GM06990 (cell line): ENCODE measurements around the gene HSPBP1.
A peak's percentile ranks its signal among the peaks of the same experiment; 100 is the strongest.

Experiments
- DNase-seq: peaks from one replicate; pipeline ENCODE4 v3.0.0-alpha.2; 2011; ENCODE audit not compliant: insufficient read length; ENCODE audit errors: extremely low read depth
- H3K27me3 ChIP-seq: replicated peaks from 2 replicates; pipeline ENCODE4 v1.6.0; 2011; ENCODE audit warnings: low read length; ENCODE audit not compliant: control insufficient read depth, insufficient read depth
- H3K36me3 ChIP-seq: 2 replicates; pipeline ENCODE4 v1.5.1; 2011; ENCODE audit warnings: low read length; ENCODE audit not compliant: control insufficient read depth, insufficient read depth
- H3K4me3 ChIP-seq: replicated peaks from 2 replicates; pipeline ENCODE4 v1.5.1; 2011; ENCODE audit warnings: low read depth, mild to moderate bottlenecking, control low read depth, low read length
- CTCF ChIP-seq: IDR thresholded peaks from 2 replicates; pipeline ENCODE4 v1.5.1; 2011; ENCODE audit warnings: low read length, control low read depth, mild to moderate bottlenecking, inconsistent platforms; ENCODE audit not compliant: insufficient read depth, poor library complexity, severe bottlenecking

Gene HSPBP1

GRCh38 chr19:55304980-55305379, 25.1 kb upstream of the HSPBP1 start:
- TF ChIP-seq CTCF: no peak
- H3K36me3 ChIP-seq: no peaks in the 10 kb centered on the region
- no peak overlapping the region for H3K4me3 ChIP-seq
- H3K27me3 ChIP-seq: no peaks in the 10 kb centered on the region
- no peak for DNase-seq

- no peaks in the 10 kb centered on the region for H3K36me3 ChIP-seq
- no peak for DNase-seq
- no peak for TF ChIP-seq CTCF
- H3K27me3 ChIP-seq: no peaks in the 10 kb centered on the region
- H3K4me3 ChIP-seq: no peak overlapping the region
Measured at GRCh38 chr19:55304279-55304978, 24.5 kb upstream of the HSPBP1 start.

GRCh38 chr19:55303477-55303876, 23.6 kb upstream of the HSPBP1 start:
- TF ChIP-seq CTCF: no peak
- Histone ChIP-seq H3K27me3 (no peaks in the 10 kb centered on the region), H3K4me3 (no peak overlapping the region), H3K36me3 (no peaks in the 10 kb centered on the region)
- DNase-seq: no peak

GRCh38 chr19:55302318-55302703, 22.4 kb upstream of the HSPBP1 start:
- Histone ChIP-seq H3K4me3 (peak overlapping the region; percentile 63), H3K36me3 (no peaks in the 10 kb centered on the region)
- no peak for TF ChIP-seq CTCF

GRCh38 chr19:55301459-55302317, 21.8 kb upstream of the HSPBP1 start:
- Histone ChIP-seq H3K27me3 (no peaks in the 10 kb centered on the region), H3K36me3 (no peaks in the 10 kb centered on the region), H3K4me3 (peak overlapping the region; percentile 63)
- peak; percentile 94 for TF ChIP-seq CTCF
- peak; percentile 86 for DNase-seq

More at GRCh38 chr19:55302318-55302703, 22.4 kb upstream of the HSPBP1 start:
- no peak for DNase-seq
- no peaks in the 10 kb centered on the region for H3K27me3 ChIP-seq
